PC-3 (cell line): ENCODE measurements around the gene SUPT6H. TPM values are rescaled to one million over a fixed set of nuclear protein-coding genes. Genes with fewer than 3 reads are reported as not detected.

Source experiments
- ATAC-seq: fragments of 200-7000 bp; cut with Tn5 transposase; 2 replicates; pipeline ENCODE4 v1.9.1; 2020; ENCODE audit warnings: mild to moderate bottlenecking, moderate library complexity
- BruUV-seq: library from RNA; stranded (reverse); fragments of 400-500 nt; replicated peaks from 2 replicates; lab custom pipeline; 2021; lab: Mats Ljungman, UMichigan
- CTCF ChIA-PET: fragments of 300-600 bp; sonication (Branson Sonifier 250); formaldehyde crosslinking; loops from one replicate; lab custom pipeline; 2022; ENCODE audit warnings: antibody characterized with exemption; lab: Charles Lee
- POLR2A ChIA-PET: fragments of 300-600 bp; sonication (Branson Sonifier 250); formaldehyde crosslinking; loops from one replicate; lab custom pipeline; 2022; ENCODE audit warnings: antibody characterized with exemption; ENCODE audit not compliant: unreplicated experiment; lab: Charles Lee
- DNase-seq: peaks from one replicate; pipeline ENCODE4 v3.0.0-alpha.2; 2015
- H2AFZ ChIP-seq: fragments of 300-600 bp; sonication (generic); 2 replicates; pipeline ENCODE4 v1.6.0; 2016; ENCODE audit warnings: antibody characterized with exemption, low read length
- H3F3A ChIP-seq: fragments of 300-600 bp; sonication (generic); one replicate; pipeline ENCODE4 v1.6.0; 2017; ENCODE audit warnings: antibody characterized with exemption, low read length, control low read depth, mild to moderate bottlenecking; ENCODE audit not compliant: unreplicated experiment
- H3K27ac ChIP-seq: fragments of 300-600 bp; sonication (generic); 2 replicates; pipeline ENCODE4 v1.5.1; 2016; ENCODE audit warnings: mild to moderate bottlenecking, low read length
- H3K27me3 ChIP-seq: fragments of 300-600 bp; sonication (generic); 2 replicates; pipeline ENCODE4 v1.6.1; 2016; ENCODE audit warnings: low read length, mixed read lengths
- H3K36me3 ChIP-seq: fragments of 300-600 bp; sonication (generic); 2 replicates; pipeline ENCODE4 v1.6.1; 2016; ENCODE audit warnings: low read depth, mixed run types, low read length, mixed read lengths
- H3K4me1 ChIP-seq: fragments of 300-600 bp; sonication (generic); 2 replicates; pipeline ENCODE4 v1.5.1; 2016; ENCODE audit warnings: low read length; ENCODE audit not compliant: insufficient read depth
- H3K4me2 ChIP-seq: fragments of 300-600 bp; sonication (generic); 2 replicates; pipeline ENCODE4 v1.6.0; 2016; ENCODE audit warnings: low read length
- H3K4me3 ChIP-seq: fragments of 300-600 bp; sonication (generic); 2 replicates; pipeline ENCODE4 v1.5.1; 2016; ENCODE audit warnings: mild to moderate bottlenecking, low read length, mixed read lengths
- H3K79me2 ChIP-seq: fragments of 300-600 bp; sonication (generic); 2 replicates; pipeline ENCODE4 v1.6.1; 2017; ENCODE audit warnings: low read length, mixed read lengths
- H3K9ac ChIP-seq: fragments of 300-600 bp; sonication (generic); 2 replicates; pipeline ENCODE4 v1.6.0; 2016; ENCODE audit warnings: mild to moderate bottlenecking, low read length
- H3K9me2 ChIP-seq: fragments of 300-600 bp; sonication (generic); replicated peaks from 2 replicates; pipeline ENCODE4 v1.6.1; 2016; ENCODE audit warnings: mixed run types, low read length, mixed read lengths
- H3K9me3 ChIP-seq: fragments of 300-600 bp; sonication (generic); 2 replicates; pipeline ENCODE4 v1.6.1; 2016; ENCODE audit warnings: low read length, mixed read lengths
- H4K20me1 ChIP-seq: fragments of 300-600 bp; sonication (generic); 2 replicates; pipeline ENCODE4 v1.6.1; 2016; ENCODE audit warnings: low read length, mixed read lengths
- CTCF ChIP-seq: fragments of 300-600 bp; sonication (generic); conservative IDR thresholded peaks from 2 replicates; pipeline ENCODE4 v1.5.1; 2017; ENCODE audit warnings: antibody characterized with exemption, low read depth, mild to moderate bottlenecking, low read length
- EZH2 ChIP-seq: fragments of 300-600 bp; sonication (generic); IDR thresholded peaks from one replicate; pipeline ENCODE4 v1.6.1; 2017; ENCODE audit warnings: antibody characterized with exemption, mild to moderate bottlenecking, low read length; ENCODE audit not compliant: unreplicated experiment
- EZH2phosphoT487 ChIP-seq: fragments of 300-600 bp; sonication (generic); IDR thresholded peaks from 2 replicates; pipeline ENCODE4 v1.6.1; 2018; ENCODE audit warnings: mild to moderate bottlenecking, antibody characterized with exemption, low read length, borderline replicate concordance
- intact Hi-C: fragments of 100-400 bp; cut with micrococcal nuclease; formaldehyde crosslinking; loops from 2 replicates; pipeline ENCODE4 v1.9.0; 2023
- total RNA-seq: library from RNA; depleted of rRNA; stranded (reverse); fragments of >200 nt; gene quantifications from 2 replicates; pipeline ENCODE4 v1.2.3, GENCODE V29; 2014

SUPT6H gene
- total RNA-seq, 1 experiment from 2014 or later = 32.2 TPM

GRCh38 chr17:28725660-28726225, 63.7 kb downstream of the SUPT6H start:
- CTCF ChIA-PET = interaction anchor here (1.5 to 4.0 kb wide), 6 partner anchors 9 to 226 kb away, joined by 5 to 55 read pairs (median 10); partner anchors contain the start of gene PHF12
- intact Hi-C loops = loop anchor here (2.0 to 10.0 kb wide), 2 partner anchors 179 to 227 kb away; partner anchors contain the start of gene DHRS13
- Histone ChIP-seq H3K4me1 (peaks cover 37% of the 10 kb centered on the region), H3K9ac (peak overlapping the region; percentile 94), H3K79me2 (peaks cover 28% of the 10 kb centered on the region), H3K4me2 (peak overlapping the region; percentile 96), H3K36me3 (peaks cover 37% of the 10 kb centered on the region), H3K9me3 (no peaks in the 10 kb centered on the region), H3K4me3 (peak overlapping the region; percentile 60), H4K20me1 (peaks cover 28% of the 10 kb centered on the region), H3K27me3 (no peaks in the 10 kb centered on the region), H2AFZ (no peak overlapping the region), H3K27ac (peak overlapping the region; percentile 74), H3K9me2 (no peaks in the 10 kb centered on the region), H3F3A (peaks cover 12% of the 10 kb centered on the region)
- peak; percentile 68 for DNase-seq
- peak; percentile 41 for ATAC-seq
- no peak for TF ChIP-seq EZH2
- TF ChIP-seq CTCF = no peak
- no peak; the same call in 1 of the 2 replicates for TF ChIP-seq EZH2phosphoT487
- no TSS peak for BruUV-seq
- POLR2A ChIA-PET = interaction anchor here (1.4 kb wide), 1 partner anchor 21 kb away, joined by 4 read pairs; no protein-coding TSS in a partner anchor

- Histone ChIP-seq H3K4me1 (peaks cover 37% of the 10 kb centered on the region), H3K9me3 (no peaks in the 10 kb centered on the region), H3K9me2 (no peaks in the 10 kb centered on the region), H3K36me3 (peaks cover 32% of the 10 kb centered on the region), H3K79me2 (peaks cover 23% of the 10 kb centered on the region), H3K27ac (peak within 1 kb of the TSS; percentile 99), H3K4me3 (peak within 1 kb of the TSS; percentile 86), H3F3A (peaks cover 8% of the 10 kb centered on the region), H3K27me3 (no peaks in the 10 kb centered on the region), H3K9ac (peak within 1 kb of the TSS; percentile 94), H2AFZ (peak within 1 kb of the TSS; percentile 72), H4K20me1 (peaks cover 23% of the 10 kb centered on the region), H3K4me2 (peak within 1 kb of the TSS; percentile 100)
- intact Hi-C loops = loop anchor here (2.0 to 10.0 kb wide), 2 partner anchors 179 to 227 kb away; partner anchors contain the start of gene DHRS13
- TF ChIP-seq CTCF (no peak), EZH2 (no peak), EZH2phosphoT487 (no peak)
- POLR2A ChIA-PET = interaction anchor here (0.5 to 2.0 kb wide), 8 partner anchors 10 to 225 kb away, joined by 3 to 51 read pairs (median 4); partner anchors contain the start of gene PHF12
- ATAC-seq = peak; percentile 34
- peak; percentile 54 for DNase-seq
- CTCF ChIA-PET = interaction anchor here (0.5 to 4.0 kb wide), 8 partner anchors 9 to 225 kb away, joined by 5 to 55 read pairs (median 10); partner anchors contain the start of gene PHF12
- no TSS peak for BruUV-seq
These were observed 64.2 kb downstream of the SUPT6H start, which contains the start of gene TLCD1 for GRCh38 chr17:28726226-28726626. TLCD1 (minus strand) TSS chr17:28726233; CDS start chr17:28726097, 136 bp downstream.
